Measurements from ENCODE around the gene SMAD2.

DNA sequence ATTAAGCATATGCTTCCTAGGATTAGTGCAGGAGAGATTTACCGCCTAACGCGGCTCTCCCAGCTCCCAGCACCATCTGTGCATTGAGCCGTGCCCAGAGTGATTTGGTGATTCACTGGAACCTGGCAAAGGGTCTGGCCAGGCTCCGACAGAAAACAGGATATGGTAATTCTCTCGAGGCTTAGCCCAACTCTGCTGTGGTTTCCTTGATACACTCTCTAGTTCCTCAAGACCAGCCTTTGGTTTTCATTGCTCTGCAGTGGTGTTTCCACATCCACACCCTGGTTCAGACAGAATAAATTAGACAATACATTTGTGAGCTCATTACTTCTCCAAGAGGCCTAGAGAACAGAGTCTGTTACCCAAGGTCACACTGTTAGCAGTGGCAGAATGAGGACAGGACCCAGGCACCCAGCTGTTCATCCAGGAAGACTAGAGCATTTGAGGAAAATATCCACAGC, 23.0 kb upstream of the SMAD2 start:
- TF ChIP-seq CTCF (IDR thresholded peaks at IDR 0.05) = no peak
- no peak for TF ChIP-seq POLR2A (IDR thresholded peaks at IDR 0.05)

Measured in heart left ventricle (tissue), 13 donors.